ENCODE measurements around the gene ITCH. TPM values are rescaled to one million over a fixed set of nuclear protein-coding genes. Genes with fewer than 3 reads are reported as not detected.

Gene ITCH
- total RNA-seq, 1 experiment from 2014 or later, result 78.8 TPM

- no peaks in the 10 kb centered on the region for H3K36me3 ChIP-seq (ENCODE audit: control insufficient read depth in 1 of 2, insufficient read depth in 2 of 2, low read length in 2 of 2)
- no peak overlapping the region for H2AFZ ChIP-seq (ENCODE audit: low read depth, low read length, poor library complexity, severe bottlenecking)
- no peak for DNase-seq (ENCODE audit: low read depth, low spot score)
- no peak overlapping the region for H3K9ac ChIP-seq (ENCODE audit: low read length)
- no TSS peak for BruUV-seq (replicated peaks)
- H3K27me3 ChIP-seq (ENCODE audit: insufficient read depth, low read length), result no peaks in the 10 kb centered on the region
- ChIA-PET POLR2A (no interaction called here), CTCF (interaction anchor here (1.5 kb wide), 1 partner anchor 14 kb away, joined by 7 read pairs; no protein-coding TSS in a partner anchor), RAD21 (ENCODE audit: low non-redundant PET in 1 of 2, low total read pairs in 2 of 2, uncharacterized antibody in 2 of 2, unreplicated experiment in 2 of 2) (interaction anchor here in 1 of 2 experiments (0.8 kb wide), 1 partner anchor 130 kb away, joined by 4 read pairs; no protein-coding TSS in a partner anchor)
- no peaks in the 10 kb centered on the region for H4K20me1 ChIP-seq (ENCODE audit: insufficient read depth)
- no peak for ATAC-seq
- no peak overlapping the region for H3K4me3 ChIP-seq (replicated peaks in 1 of 2; ENCODE audit: low read depth in 1 of 2, low read length in 2 of 2)
- intact Hi-C loops (cut with micrococcal nuclease), result no loop called here
- peaks cover 0 to 18% of the 10 kb centered on the region in 2 experiments; a peak in 2 of 4 replicates for H3K4me1 ChIP-seq (ENCODE audit: control insufficient read depth in 1 of 2, insufficient read depth in 2 of 2, low read length in 2 of 2)
- H3K27ac ChIP-seq (ENCODE audit: low read depth, low read length), result no peak overlapping the region
- H3K9me2 ChIP-seq (ENCODE audit: insufficient read depth), result no peaks in the 10 kb centered on the region
- TF ChIP-seq CBX3 (IDR thresholded peaks at IDR 0.05; ENCODE audit: low read depth) (no peak), TCF7L2 (IDR thresholded peaks at IDR 0.05; ENCODE audit: borderline replicate concordance, extremely low read depth, insufficient read depth, insufficient read length) (no peak), YY1 (IDR thresholded peaks at IDR 0.05; ENCODE audit: extremely low read depth, insufficient replicate concordance, low read depth, low read length) (no peak), MAX (IDR thresholded peaks at IDR 0.05) (no peak), POLR2AphosphoS5 (IDR thresholded peaks at IDR 0.05; ENCODE audit: low read depth, low read length) (no peak), EZH2phosphoT487 (IDR thresholded peaks at IDR 0.05; ENCODE audit: borderline replicate concordance) (no peak), CEBPB (IDR thresholded peaks at IDR 0.05; ENCODE audit: low read depth) (no peak), EZH2 (IDR thresholded peaks at IDR 0.05) (no peak), JUND (IDR thresholded peaks at IDR 0.05) (no peak), RAD21 (IDR thresholded peaks at IDR 0.05; ENCODE audit: low read depth) (no peak), EGR1 (IDR thresholded peaks at IDR 0.05; ENCODE audit: low read depth) (no peak), FOSL1 (IDR thresholded peaks at IDR 0.05; ENCODE audit: low read depth) (no peak), ZFX (IDR thresholded peaks at IDR 0.05) (no peak)
- TF ChIP-seq, protein P1, sequence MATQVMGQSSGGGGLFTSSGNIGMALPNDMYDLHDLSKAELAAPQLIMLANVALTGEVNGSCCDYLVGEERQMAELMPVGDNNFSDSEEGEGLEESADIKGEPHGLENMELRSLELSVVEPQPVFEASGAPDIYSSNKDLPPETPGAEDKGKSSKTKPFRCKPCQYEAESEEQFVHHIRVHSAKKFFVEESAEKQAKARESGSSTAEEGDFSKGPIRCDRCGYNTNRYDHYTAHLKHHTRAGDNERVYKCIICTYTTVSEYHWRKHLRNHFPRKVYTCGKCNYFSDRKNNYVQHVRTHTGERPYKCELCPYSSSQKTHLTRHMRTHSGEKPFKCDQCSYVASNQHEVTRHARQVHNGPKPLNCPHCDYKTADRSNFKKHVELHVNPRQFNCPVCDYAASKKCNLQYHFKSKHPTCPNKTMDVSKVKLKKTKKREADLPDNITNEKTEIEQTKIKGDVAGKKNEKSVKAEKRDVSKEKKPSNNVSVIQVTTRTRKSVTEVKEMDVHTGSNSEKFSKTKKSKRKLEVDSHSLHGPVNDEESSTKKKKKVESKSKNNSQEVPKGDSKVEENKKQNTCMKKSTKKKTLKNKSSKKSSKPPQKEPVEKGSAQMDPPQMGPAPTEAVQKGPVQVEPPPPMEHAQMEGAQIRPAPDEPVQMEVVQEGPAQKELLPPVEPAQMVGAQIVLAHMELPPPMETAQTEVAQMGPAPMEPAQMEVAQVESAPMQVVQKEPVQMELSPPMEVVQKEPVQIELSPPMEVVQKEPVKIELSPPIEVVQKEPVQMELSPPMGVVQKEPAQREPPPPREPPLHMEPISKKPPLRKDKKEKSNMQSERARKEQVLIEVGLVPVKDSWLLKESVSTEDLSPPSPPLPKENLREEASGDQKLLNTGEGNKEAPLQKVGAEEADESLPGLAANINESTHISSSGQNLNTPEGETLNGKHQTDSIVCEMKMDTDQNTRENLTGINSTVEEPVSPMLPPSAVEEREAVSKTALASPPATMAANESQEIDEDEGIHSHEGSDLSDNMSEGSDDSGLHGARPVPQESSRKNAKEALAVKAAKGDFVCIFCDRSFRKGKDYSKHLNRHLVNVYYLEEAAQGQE (IDR thresholded peaks at IDR 0.05; ENCODE audit: low read depth), result no peak
- TF ChIP-seq, protein P2, sequence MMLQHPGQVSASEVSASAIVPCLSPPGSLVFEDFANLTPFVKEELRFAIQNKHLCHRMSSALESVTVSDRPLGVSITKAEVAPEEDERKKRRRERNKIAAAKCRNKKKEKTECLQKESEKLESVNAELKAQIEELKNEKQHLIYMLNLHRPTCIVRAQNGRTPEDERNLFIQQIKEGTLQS (IDR thresholded peaks at IDR 0.05), result no peak
- TF ChIP-seq, protein P3, sequence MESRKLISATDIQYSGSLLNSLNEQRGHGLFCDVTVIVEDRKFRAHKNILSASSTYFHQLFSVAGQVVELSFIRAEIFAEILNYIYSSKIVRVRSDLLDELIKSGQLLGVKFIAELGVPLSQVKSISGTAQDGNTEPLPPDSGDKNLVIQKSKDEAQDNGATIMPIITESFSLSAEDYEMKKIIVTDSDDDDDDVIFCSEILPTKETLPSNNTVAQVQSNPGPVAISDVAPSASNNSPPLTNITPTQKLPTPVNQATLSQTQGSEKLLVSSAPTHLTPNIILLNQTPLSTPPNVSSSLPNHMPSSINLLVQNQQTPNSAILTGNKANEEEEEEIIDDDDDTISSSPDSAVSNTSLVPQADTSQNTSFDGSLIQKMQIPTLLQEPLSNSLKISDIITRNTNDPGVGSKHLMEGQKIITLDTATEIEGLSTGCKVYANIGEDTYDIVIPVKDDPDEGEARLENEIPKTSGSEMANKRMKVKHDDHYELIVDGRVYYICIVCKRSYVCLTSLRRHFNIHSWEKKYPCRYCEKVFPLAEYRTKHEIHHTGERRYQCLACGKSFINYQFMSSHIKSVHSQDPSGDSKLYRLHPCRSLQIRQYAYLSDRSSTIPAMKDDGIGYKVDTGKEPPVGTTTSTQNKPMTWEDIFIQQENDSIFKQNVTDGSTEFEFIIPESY (IDR thresholded peaks at IDR 0.05; ENCODE audit: extremely low read depth, insufficient replicate concordance, low read length), result no peak
- H3K9me3 ChIP-seq (ENCODE audit: control insufficient read depth in 1 of 2, insufficient read depth in 1 of 2, low read depth in 1 of 2, low read length in 2 of 2), result no peaks in the 10 kb centered on the region
- no peak overlapping the region for H3K4me2 ChIP-seq (ENCODE audit: low read length)
- H3K79me2 ChIP-seq (ENCODE audit: insufficient read depth, low read length), result no peaks in the 10 kb centered on the region
Observed at GRCh38 chr20:34553366-34553867, 190.3 kb downstream of the ITCH start.
